Measurements from ENCODE around the gene SPEF1.

The SPEF1 gene

DNA sequence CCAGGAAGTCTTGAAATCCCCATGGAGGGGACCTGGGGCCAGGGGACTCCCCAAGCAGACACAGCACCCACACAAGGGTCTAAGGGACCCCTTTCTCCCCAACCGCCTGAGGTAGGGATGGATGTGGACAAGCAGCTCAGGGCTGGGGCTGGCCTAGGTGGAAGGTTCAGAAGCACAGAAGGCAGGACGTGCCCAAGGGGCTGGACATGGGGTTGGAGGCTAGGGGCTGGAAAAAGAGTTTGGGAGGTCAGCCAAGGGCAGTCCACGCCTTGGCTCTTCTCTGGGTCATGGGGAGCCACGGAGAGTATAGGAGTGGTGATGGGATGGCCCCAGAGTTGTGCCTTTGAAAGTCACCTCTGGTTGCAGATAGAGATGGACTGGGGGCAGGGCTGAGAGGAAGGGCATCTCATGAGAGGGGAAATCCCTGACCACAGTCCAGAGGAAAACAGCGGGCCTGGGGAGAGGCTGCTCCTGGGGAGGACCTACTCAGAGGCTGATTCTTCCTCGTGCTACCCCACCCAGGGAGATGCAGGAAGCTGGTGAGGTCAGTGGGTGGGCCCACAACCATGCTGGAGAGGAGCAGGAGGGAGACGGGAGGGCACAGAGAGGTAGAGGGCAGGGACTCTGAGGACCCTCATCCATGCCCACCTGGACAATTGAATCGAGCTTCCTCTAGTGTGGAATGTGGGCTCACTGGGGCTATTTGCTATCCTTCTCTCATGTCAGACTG is 51.3 kb downstream of the SPEF1 start:
- DNase-seq (ENCODE audit: low spot score): no peak

- DNase-seq (ENCODE audit: low spot score): no peak
Observed at GRCh38 chr20:3729378-3729777, 51.9 kb downstream of the SPEF1 start.

GRCh38 chr20:3728876-3729275 is 52.4 kb downstream of the SPEF1 start:
- DNase-seq (ENCODE audit: low spot score): no peak

DNA sequence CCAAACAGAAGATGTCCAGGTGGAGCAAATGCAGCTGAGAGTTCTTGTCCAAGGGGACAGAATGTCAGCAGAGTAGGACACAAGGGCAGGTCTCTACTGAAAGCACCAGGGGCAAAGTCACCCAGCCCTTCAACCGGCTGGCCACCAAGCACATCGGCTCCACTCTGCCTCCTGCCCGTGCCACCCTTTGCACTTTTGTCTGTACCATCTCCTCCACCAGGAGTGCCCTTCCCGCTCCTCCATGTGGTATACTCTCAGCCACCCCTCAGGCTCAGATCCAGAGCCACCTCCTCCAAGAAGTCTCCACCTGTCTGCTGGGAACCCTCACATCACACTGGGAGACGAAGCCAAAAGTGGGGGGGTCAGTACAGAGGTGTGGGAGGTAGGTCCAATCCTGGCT is 52.9 kb downstream of the SPEF1 start:
- no peak for DNase-seq (ENCODE audit: low spot score)

Data from pons (tissue), 1 donor.